HEK293T (cell line): ENCODE measurements around the gene FAM9A.

Experiments used
- CTCF ChIA-PET: fragments of 350-600 bp; formaldehyde crosslinking; extraction: SDS; loops from one replicate; lab custom pipeline; 2021; ENCODE audit warnings: antibody characterized with exemption, inconsistent platforms; lab: Yijun Ruan, JAX
- POLR2A ChIA-PET: fragments of 350-600 bp; formaldehyde crosslinking; extraction: SDS; loops from one replicate; lab custom pipeline; 2020; ENCODE audit warnings: antibody characterized with exemption, inconsistent platforms; lab: Yijun Ruan, JAX
- DNase-seq: peaks from one replicate; pipeline ENCODE4 v3.0.0; 2012; ENCODE audit warnings: mixed read lengths; ENCODE audit errors: extremely low spot score
- ARNT ChIP-seq: fragments of 450-650 bp; IDR thresholded peaks from 2 replicates; pipeline ENCODE4 v1.6.1; 2017; ENCODE audit warnings: mild to moderate bottlenecking
- BHLHE40 ChIP-seq: fragments of 450-650 bp; IDR thresholded peaks from 2 replicates; pipeline ENCODE4 v1.6.1; 2016; ENCODE audit warnings: mild to moderate bottlenecking, moderate library complexity, borderline replicate concordance
- CTBP1 ChIP-seq: fragments of 450-650 bp; IDR thresholded peaks from 2 replicates; pipeline ENCODE4 v1.6.1; 2016; ENCODE audit warnings: borderline replicate concordance
- ELF4 ChIP-seq: fragments of 450-650 bp; IDR thresholded peaks from 2 replicates; pipeline ENCODE4 v1.6.1; 2017; ENCODE audit warnings: antibody characterized with exemption
- FOXA1 ChIP-seq: fragments of 450-650 bp; IDR thresholded peaks from 2 replicates; pipeline ENCODE4 v1.6.1; 2016; ENCODE audit warnings: mild to moderate bottlenecking
- FOXK2 ChIP-seq: fragments of 450-650 bp; IDR thresholded peaks from 2 replicates; pipeline ENCODE4 v1.6.1; 2016; ENCODE audit warnings: mild to moderate bottlenecking
- FOXM1 ChIP-seq: fragments of 450-650 bp; IDR thresholded peaks from 2 replicates; pipeline ENCODE4 v1.6.1; 2017; ENCODE audit warnings: mild to moderate bottlenecking, borderline replicate concordance
- HDGF ChIP-seq: fragments of 450-650 bp; IDR thresholded peaks from 2 replicates; pipeline ENCODE4 v1.6.1; 2017; ENCODE audit warnings: antibody characterized with exemption, borderline replicate concordance
- L3MBTL2 ChIP-seq: fragments of 450-650 bp; conservative IDR thresholded peaks from 2 replicates; pipeline ENCODE4 v1.6.1; 2016; ENCODE audit warnings: mild to moderate bottlenecking
- LEF1 ChIP-seq: fragments of 450-650 bp; IDR thresholded peaks from 2 replicates; pipeline ENCODE4 v1.6.1; 2017; ENCODE audit warnings: mild to moderate bottlenecking, borderline replicate concordance
- NFRKB ChIP-seq: fragments of 450-650 bp; IDR thresholded peaks from 2 replicates; pipeline ENCODE4 v1.6.1; 2016; ENCODE audit warnings: mild to moderate bottlenecking, moderate library complexity
- SP1 ChIP-seq: fragments of 450-650 bp; IDR thresholded peaks from 2 replicates; pipeline ENCODE4 v1.6.1; 2017
- SUZ12 ChIP-seq: fragments of 450-650 bp; IDR thresholded peaks from 2 replicates; pipeline ENCODE4 v1.6.1; 2016; ENCODE audit warnings: mild to moderate bottlenecking
- TARDBP ChIP-seq: fragments of 450-650 bp; IDR thresholded peaks from 2 replicates; pipeline ENCODE4 v1.6.1; 2016
- ZNF384 ChIP-seq: fragments of 450-650 bp; IDR thresholded peaks from 2 replicates; pipeline ENCODE4 v1.6.1; 2016
- TF ChIP-seq, protein P1 (sequence below): fragments of 450-650 bp; IDR thresholded peaks from 2 replicates; pipeline ENCODE4 v1.6.1; 2016

FAM9A gene

GRCh38 chrX:8847360-8847759 lies 46.2 kb upstream of the FAM9A start:
- TF ChIP-seq ARNT (no peak), FOXM1 (no peak), ZNF384 (no peak), LEF1 (no peak), L3MBTL2 (no peak), FOXA1 (no peak), CTBP1 (no peak)
- TF ChIP-seq, protein P1, sequence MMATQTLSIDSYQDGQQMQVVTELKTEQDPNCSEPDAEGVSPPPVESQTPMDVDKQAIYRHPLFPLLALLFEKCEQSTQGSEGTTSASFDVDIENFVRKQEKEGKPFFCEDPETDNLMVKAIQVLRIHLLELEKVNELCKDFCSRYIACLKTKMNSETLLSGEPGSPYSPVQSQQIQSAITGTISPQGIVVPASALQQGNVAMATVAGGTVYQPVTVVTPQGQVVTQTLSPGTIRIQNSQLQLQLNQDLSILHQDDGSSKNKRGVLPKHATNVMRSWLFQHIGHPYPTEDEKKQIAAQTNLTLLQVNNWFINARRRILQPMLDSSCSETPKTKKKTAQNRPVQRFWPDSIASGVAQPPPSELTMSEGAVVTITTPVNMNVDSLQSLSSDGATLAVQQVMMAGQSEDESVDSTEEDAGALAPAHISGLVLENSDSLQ: no peak
- ChIA-PET POLR2A (no interaction called here), CTCF (no interaction called here)
- no peak for DNase-seq

- CTCF ChIA-PET: no interaction called here
- TF ChIP-seq SUZ12: no peak
- TF ChIP-seq L3MBTL2: no peak
- TF ChIP-seq, protein P1: no peak
- no peak for TF ChIP-seq BHLHE40
- TF ChIP-seq HDGF: no peak
- no peak for TF ChIP-seq CTBP1
- no peak for TF ChIP-seq FOXK2
- TF ChIP-seq TARDBP: no peak
- TF ChIP-seq NFRKB: no peak
- no peak for TF ChIP-seq ELF4
- no peak for DNase-seq
- POLR2A ChIA-PET: no interaction called here
Measured at GRCh38 chrX:8846266-8846665, 45.1 kb upstream of the FAM9A start.

GRCh38 chrX:8845469-8845868 lies 44.3 kb upstream of the FAM9A start:
- CTCF ChIA-PET: no interaction called here
- no peak for DNase-seq
- POLR2A ChIA-PET: no interaction called here
- TF ChIP-seq SP1: no peak
- no peak for TF ChIP-seq ELF4
- TF ChIP-seq FOXM1: no peak
- no peak for TF ChIP-seq HDGF
- no peak for TF ChIP-seq TARDBP
- no peak for TF ChIP-seq FOXK2
- TF ChIP-seq SUZ12: no peak
- TF ChIP-seq L3MBTL2: no peak
- TF ChIP-seq NFRKB: no peak
- no peak for TF ChIP-seq ZNF384
- TF ChIP-seq FOXA1: no peak
- no peak for TF ChIP-seq ARNT
- no peak for TF ChIP-seq CTBP1
- no peak for TF ChIP-seq BHLHE40
- TF ChIP-seq, protein P1: no peak
- no peak for TF ChIP-seq LEF1

DNA sequence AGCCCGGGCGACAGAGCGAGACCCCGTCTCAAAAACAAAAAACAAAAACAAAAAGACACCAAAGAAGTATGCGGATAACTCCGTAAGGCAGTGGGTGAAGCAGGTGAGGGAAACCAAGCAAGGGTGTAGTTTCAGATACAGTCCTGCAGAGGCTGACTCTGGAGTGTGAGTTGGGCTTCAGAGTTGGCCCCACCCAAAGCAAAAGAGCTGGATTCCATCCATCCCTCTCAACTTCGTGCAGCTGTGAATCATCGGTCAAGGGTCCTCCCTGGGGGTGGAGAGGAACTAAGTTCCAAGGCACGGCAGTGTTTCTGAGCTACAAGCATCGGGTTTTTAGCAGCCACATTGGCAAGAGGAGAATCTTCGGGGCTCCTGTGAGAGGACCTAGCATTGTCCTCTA lies 43.9 kb upstream of the FAM9A start:
- ChIA-PET CTCF (interaction anchor here (0.6 kb wide), 1 partner anchor 1234 kb away, joined by 5 read pairs; no protein-coding TSS in a partner anchor), POLR2A (no interaction called here)
- no peak for DNase-seq
- TF ChIP-seq, protein P1: no peak
- TF ChIP-seq ARNT (no peak), LEF1 (no peak), BHLHE40 (no peak), L3MBTL2 (no peak), SP1 (no peak), FOXA1 (no peak), NFRKB (no peak), CTBP1 (no peak), FOXM1 (no peak), TARDBP (no peak), HDGF (no peak), FOXK2 (no peak)

DNA sequence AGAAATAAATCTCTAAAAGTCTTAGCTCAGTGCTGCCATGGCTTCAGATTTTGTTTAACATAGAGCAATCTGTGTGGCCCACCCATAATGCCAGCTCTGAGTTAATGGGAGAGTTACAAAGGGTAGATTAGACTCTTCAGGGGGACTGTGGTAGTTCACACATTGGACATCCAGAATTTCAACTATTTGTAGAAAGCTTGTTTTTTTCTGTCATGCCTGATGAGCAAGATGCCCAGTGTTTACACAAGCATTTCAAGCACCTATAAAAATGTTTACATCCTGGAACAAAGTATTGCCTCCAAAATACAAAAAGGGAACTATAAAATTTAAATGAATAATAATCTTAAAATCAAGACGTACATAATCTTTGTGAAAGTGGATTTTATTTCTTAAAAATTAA lies 43.0 kb upstream of the FAM9A start:
- TF ChIP-seq NFRKB (no peak), SP1 (no peak), HDGF (no peak), ARNT (no peak), TARDBP (no peak), FOXK2 (no peak), LEF1 (no peak), FOXM1 (no peak), BHLHE40 (no peak), CTBP1 (no peak), FOXA1 (no peak), ZNF384 (no peak), SUZ12 (no peak), ELF4 (no peak), L3MBTL2 (no peak)
- TF ChIP-seq, protein P1: no peak
- POLR2A ChIA-PET: no interaction called here
- no peak for DNase-seq
- CTCF ChIA-PET: no interaction called here
